WTC11 (cell line): ENCODE results near the gene AGPAT4. TPM values are rescaled to one million over a fixed set of nuclear protein-coding genes. Genes with fewer than 3 reads are reported as not detected.

Source experiments
- ATAC-seq: fragments of 200-7000 bp; cut with Tn5 transposase; 2 replicates; pipeline ENCODE4 v1.10.0; 2021; ENCODE audit warnings: mild to moderate bottlenecking, moderate library complexity
- CTCF ChIA-PET: fragments of 300-600 bp; sonication (Branson Sonifier 250); formaldehyde crosslinking; loops from one replicate; lab custom pipeline; 2021; ENCODE audit warnings: antibody characterized with exemption; lab: Charles Lee
- POLR2A ChIA-PET: fragments of 350-600 bp; sonication (Branson Sonifier 250); formaldehyde crosslinking; loops from one replicate; lab custom pipeline; 2021; ENCODE audit warnings: antibody characterized with exemption; lab: Charles Lee
- DNase-seq: peaks from one replicate; pipeline ENCODE4 v3.0.0; 2021; ENCODE audit warnings: low spot score
- H3K27ac Mint-ChIP-seq: 2 replicates; pipeline ENCODE4 v1.8.0; 2021; ENCODE audit warnings: mixed read lengths
- H3K27me3 Mint-ChIP-seq: 2 replicates; pipeline ENCODE4 v1.8.0; 2021; ENCODE audit warnings: low read depth, mild to moderate bottlenecking, moderate library complexity, mixed read lengths
- H3K36me3 Mint-ChIP-seq: 2 replicates; pipeline ENCODE4 v1.8.0; 2021; ENCODE audit warnings: mixed read lengths
- H3K4me1 Mint-ChIP-seq: 2 replicates; pipeline ENCODE4 v1.8.0; 2022; ENCODE audit warnings: mixed read lengths
- H3K4me3 Mint-ChIP-seq: 2 replicates; pipeline ENCODE4 v1.8.0; 2021; ENCODE audit warnings: mild to moderate bottlenecking, moderate library complexity, mixed read lengths
- H3K9me3 Mint-ChIP-seq: 2 replicates; pipeline ENCODE4 v1.8.0; 2021; ENCODE audit warnings: mixed read lengths
- CBFB ChIP-seq: sonication (generic); formaldehyde crosslinking; IDR thresholded peaks from 2 replicates; pipeline ENCODE4 v1.8.1; 2022; ENCODE audit warnings: mild to moderate bottlenecking, low read depth, missing genetic modification reagents
- FOXP1 ChIP-seq: sonication (generic); formaldehyde crosslinking; IDR thresholded peaks from 2 replicates; pipeline ENCODE4 v1.8.0; 2022; ENCODE audit warnings: missing genetic modification reagents, mild to moderate bottlenecking, moderate library complexity, borderline replicate concordance
- JAZF1 ChIP-seq: fragments of 250-450 bp; sonication (Bioruptor Pico); IDR thresholded peaks from 2 replicates; pipeline ENCODE4 v1.9.0; 2021; ENCODE audit warnings: moderate library complexity, mild to moderate bottlenecking, inconsistent platforms
- MYBL2 ChIP-seq: sonication (generic); formaldehyde crosslinking; IDR thresholded peaks from 2 replicates; pipeline ENCODE4 v1.8.1; 2023; ENCODE audit warnings: mild to moderate bottlenecking, moderate library complexity, missing genetic modification reagents
- OVOL2 ChIP-seq: fragments of 250-450 bp; sonication (Bioruptor Pico); IDR thresholded peaks from 2 replicates; pipeline ENCODE4 v1.9.0; 2021; ENCODE audit warnings: mild to moderate bottlenecking, borderline replicate concordance
- PRRX2 ChIP-seq: fragments of 250-450 bp; sonication (Bioruptor Pico); IDR thresholded peaks from 2 replicates; pipeline ENCODE4 v1.8.0; 2021; ENCODE audit warnings: mild to moderate bottlenecking
- SP1 ChIP-seq: sonication (generic); formaldehyde crosslinking; conservative IDR thresholded peaks from 2 replicates; pipeline ENCODE4 v1.8.1; 2022; ENCODE audit warnings: missing genetic modification reagents
- TP53 ChIP-seq: sonication (generic); formaldehyde crosslinking; IDR thresholded peaks from 2 replicates; pipeline ENCODE4 v1.8.1; 2023; ENCODE audit warnings: mild to moderate bottlenecking, missing genetic modification reagents
- ZBTB43 ChIP-seq: sonication (generic); formaldehyde crosslinking; IDR thresholded peaks from 2 replicates; pipeline ENCODE4 v1.8.1; 2023; ENCODE audit warnings: mild to moderate bottlenecking, missing genetic modification reagents
- ZNF416 ChIP-seq: fragments of 250-450 bp; sonication (Bioruptor Pico); IDR thresholded peaks from 2 replicates; pipeline ENCODE4 v1.9.0; 2021; ENCODE audit warnings: mild to moderate bottlenecking, inconsistent platforms
- ZNF512 ChIP-seq: sonication (generic); formaldehyde crosslinking; IDR thresholded peaks from 2 replicates; pipeline ENCODE4 v1.8.1; 2022; ENCODE audit warnings: missing genetic modification reagents, borderline replicate concordance
- total RNA-seq: library from RNA; stranded (reverse); gene quantifications from 3 replicates; pipeline ENCODE4 v1.2.3, GENCODE V29; 2021
- TF ChIP-seq, protein P1 (sequence below): sonication (generic); formaldehyde crosslinking; IDR thresholded peaks from 2 replicates; pipeline ENCODE4 v1.8.1; 2023; ENCODE audit warnings: mild to moderate bottlenecking, missing genetic modification reagents
- TF ChIP-seq, protein P2 (sequence below): fragments of 250-450 bp; sonication (Bioruptor Pico); IDR thresholded peaks from 2 replicates; pipeline ENCODE4 v1.8.0; 2021; ENCODE audit warnings: mild to moderate bottlenecking
- TF ChIP-seq, protein P3 (sequence below): fragments of 250-450 bp; sonication (Bioruptor Pico); IDR thresholded peaks from 2 replicates; pipeline ENCODE4 v1.9.0; 2021; ENCODE audit warnings: mild to moderate bottlenecking, borderline replicate concordance
- TF ChIP-seq, protein P4 (sequence below): sonication (generic); formaldehyde crosslinking; IDR thresholded peaks from 2 replicates; pipeline ENCODE4 v1.8.1; 2022; ENCODE audit warnings: mild to moderate bottlenecking, moderate library complexity, missing genetic modification reagents

Gene AGPAT4
- total RNA-seq, 1 experiment from 2014 or later = 19.7 TPM

GRCh38 chr6:161198783-161199460 lies 74.9 kb downstream of the AGPAT4 start (continued):
- TF ChIP-seq ZBTB43 (CRISPR knock-in tag) (no peak), ZNF512 (CRISPR knock-in tag) (no peak)
- TF ChIP-seq, protein P1, sequence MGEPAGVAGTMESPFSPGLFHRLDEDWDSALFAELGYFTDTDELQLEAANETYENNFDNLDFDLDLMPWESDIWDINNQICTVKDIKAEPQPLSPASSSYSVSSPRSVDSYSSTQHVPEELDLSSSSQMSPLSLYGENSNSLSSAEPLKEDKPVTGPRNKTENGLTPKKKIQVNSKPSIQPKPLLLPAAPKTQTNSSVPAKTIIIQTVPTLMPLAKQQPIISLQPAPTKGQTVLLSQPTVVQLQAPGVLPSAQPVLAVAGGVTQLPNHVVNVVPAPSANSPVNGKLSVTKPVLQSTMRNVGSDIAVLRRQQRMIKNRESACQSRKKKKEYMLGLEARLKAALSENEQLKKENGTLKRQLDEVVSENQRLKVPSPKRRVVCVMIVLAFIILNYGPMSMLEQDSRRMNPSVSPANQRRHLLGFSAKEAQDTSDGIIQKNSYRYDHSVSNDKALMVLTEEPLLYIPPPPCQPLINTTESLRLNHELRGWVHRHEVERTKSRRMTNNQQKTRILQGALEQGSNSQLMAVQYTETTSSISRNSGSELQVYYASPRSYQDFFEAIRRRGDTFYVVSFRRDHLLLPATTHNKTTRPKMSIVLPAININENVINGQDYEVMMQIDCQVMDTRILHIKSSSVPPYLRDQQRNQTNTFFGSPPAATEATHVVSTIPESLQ = no peak

GRCh38 chr6:161198176-161198575 lies 75.7 kb downstream of the AGPAT4 start:
- peaks cover 20% of the 10 kb centered on the region for H3K4me1 Mint-ChIP-seq
- H3K9me3 Mint-ChIP-seq = peaks cover 12% of the 10 kb centered on the region
- no peak overlapping the region for H3K27ac Mint-ChIP-seq
- H3K27me3 Mint-ChIP-seq = no peaks in the 10 kb centered on the region
- CTCF ChIA-PET = no interaction called here
- ATAC-seq = no peak
- DNase-seq = no peak
- H3K36me3 Mint-ChIP-seq = peaks cover 25% of the 10 kb centered on the region
- POLR2A ChIA-PET = no interaction called here
- TF ChIP-seq, protein P2, sequence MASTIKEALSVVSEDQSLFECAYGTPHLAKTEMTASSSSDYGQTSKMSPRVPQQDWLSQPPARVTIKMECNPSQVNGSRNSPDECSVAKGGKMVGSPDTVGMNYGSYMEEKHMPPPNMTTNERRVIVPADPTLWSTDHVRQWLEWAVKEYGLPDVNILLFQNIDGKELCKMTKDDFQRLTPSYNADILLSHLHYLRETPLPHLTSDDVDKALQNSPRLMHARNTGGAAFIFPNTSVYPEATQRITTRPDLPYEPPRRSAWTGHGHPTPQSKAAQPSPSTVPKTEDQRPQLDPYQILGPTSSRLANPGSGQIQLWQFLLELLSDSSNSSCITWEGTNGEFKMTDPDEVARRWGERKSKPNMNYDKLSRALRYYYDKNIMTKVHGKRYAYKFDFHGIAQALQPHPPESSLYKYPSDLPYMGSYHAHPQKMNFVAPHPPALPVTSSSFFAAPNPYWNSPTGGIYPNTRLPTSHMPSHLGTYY = no peak
- no peak for TF ChIP-seq JAZF1 (CRISPR knock-in tag)
- TF ChIP-seq ZNF512 (CRISPR knock-in tag) = no peak
- no peak overlapping the region for H3K4me3 Mint-ChIP-seq

DNA sequence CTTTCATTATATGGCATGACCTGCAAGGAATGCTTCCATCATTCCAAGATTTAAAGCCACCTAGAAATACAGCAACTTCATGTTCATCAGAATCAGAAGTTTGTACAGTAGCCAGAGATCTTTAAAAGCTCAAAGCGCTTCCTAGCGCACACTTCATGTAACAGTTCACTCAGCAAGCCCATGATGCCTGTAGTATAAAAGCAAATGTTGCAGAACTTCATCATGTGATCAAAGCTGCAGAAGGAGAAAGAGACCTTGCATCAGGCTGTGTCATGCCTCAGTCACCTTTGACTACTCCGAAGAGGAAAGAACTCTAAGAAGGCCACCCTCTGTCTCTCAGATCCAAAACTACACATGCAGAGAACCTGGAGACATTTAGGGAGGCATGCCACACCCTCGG lies 78.5 kb downstream of the AGPAT4 start:
- H3K9me3 Mint-ChIP-seq = peaks cover 21% of the 10 kb centered on the region
- peaks cover 5% of the 10 kb centered on the region for H3K4me1 Mint-ChIP-seq
- H3K27ac Mint-ChIP-seq = no peak overlapping the region
- H3K36me3 Mint-ChIP-seq = peaks cover 28% of the 10 kb centered on the region
- ChIA-PET POLR2A (no interaction called here), CTCF (interaction anchor here (1.2 kb wide), 1 partner anchor 23 kb away, joined by 3 read pairs; no protein-coding TSS in a partner anchor)
- no peak overlapping the region for H3K4me3 Mint-ChIP-seq
- DNase-seq (no peak), ATAC-seq (no peak)
- H3K27me3 Mint-ChIP-seq = no peaks in the 10 kb centered on the region
- no peak for TF ChIP-seq SP1 (CRISPR knock-in tag)
- TF ChIP-seq ZNF416 = no peak
- no peak for TF ChIP-seq MYBL2 (CRISPR knock-in tag)
- TF ChIP-seq, protein P1 = no peak
- TF ChIP-seq FOXP1 = no peak
- TF ChIP-seq TP53 (CRISPR knock-in tag) = no peak
- TF ChIP-seq OVOL2 = no peak
- TF ChIP-seq, protein P3, sequence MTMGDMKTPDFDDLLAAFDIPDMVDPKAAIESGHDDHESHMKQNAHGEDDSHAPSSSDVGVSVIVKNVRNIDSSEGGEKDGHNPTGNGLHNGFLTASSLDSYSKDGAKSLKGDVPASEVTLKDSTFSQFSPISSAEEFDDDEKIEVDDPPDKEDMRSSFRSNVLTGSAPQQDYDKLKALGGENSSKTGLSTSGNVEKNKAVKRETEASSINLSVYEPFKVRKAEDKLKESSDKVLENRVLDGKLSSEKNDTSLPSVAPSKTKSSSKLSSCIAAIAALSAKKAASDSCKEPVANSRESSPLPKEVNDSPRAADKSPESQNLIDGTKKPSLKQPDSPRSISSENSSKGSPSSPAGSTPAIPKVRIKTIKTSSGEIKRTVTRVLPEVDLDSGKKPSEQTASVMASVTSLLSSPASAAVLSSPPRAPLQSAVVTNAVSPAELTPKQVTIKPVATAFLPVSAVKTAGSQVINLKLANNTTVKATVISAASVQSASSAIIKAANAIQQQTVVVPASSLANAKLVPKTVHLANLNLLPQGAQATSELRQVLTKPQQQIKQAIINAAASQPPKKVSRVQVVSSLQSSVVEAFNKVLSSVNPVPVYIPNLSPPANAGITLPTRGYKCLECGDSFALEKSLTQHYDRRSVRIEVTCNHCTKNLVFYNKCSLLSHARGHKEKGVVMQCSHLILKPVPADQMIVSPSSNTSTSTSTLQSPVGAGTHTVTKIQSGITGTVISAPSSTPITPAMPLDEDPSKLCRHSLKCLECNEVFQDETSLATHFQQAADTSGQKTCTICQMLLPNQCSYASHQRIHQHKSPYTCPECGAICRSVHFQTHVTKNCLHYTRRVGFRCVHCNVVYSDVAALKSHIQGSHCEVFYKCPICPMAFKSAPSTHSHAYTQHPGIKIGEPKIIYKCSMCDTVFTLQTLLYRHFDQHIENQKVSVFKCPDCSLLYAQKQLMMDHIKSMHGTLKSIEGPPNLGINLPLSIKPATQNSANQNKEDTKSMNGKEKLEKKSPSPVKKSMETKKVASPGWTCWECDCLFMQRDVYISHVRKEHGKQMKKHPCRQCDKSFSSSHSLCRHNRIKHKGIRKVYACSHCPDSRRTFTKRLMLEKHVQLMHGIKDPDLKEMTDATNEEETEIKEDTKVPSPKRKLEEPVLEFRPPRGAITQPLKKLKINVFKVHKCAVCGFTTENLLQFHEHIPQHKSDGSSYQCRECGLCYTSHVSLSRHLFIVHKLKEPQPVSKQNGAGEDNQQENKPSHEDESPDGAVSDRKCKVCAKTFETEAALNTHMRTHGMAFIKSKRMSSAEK (CRISPR knock-in tag) = no peak
- TF ChIP-seq PRRX2 (CRISPR knock-in tag) = no peak
- TF ChIP-seq, protein P4, sequence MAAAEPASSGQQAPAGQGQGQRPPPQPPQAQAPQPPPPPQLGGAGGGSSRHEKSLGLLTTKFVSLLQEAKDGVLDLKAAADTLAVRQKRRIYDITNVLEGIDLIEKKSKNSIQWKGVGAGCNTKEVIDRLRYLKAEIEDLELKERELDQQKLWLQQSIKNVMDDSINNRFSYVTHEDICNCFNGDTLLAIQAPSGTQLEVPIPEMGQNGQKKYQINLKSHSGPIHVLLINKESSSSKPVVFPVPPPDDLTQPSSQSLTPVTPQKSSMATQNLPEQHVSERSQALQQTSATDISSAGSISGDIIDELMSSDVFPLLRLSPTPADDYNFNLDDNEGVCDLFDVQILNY = no peak
- TF ChIP-seq CBFB = no peak
